NCI-H748 (cell line): ENCODE data around the gene RAI1.
A peak's percentile ranks its signal among the peaks of the same experiment; 100 is the strongest.
"Not testable (repeated sequence)": the region's sequence is repeated elsewhere in the genome, so short reads cannot be mapped to it uniquely, and the experiment has no call there.

Experiments used
- DNase-seq: peaks from one replicate; lab custom pipeline; 2025; ENCODE audit not compliant: unreplicated experiment; lab: John Stamatoyannopoulos, UW

RAI1 gene

DNA sequence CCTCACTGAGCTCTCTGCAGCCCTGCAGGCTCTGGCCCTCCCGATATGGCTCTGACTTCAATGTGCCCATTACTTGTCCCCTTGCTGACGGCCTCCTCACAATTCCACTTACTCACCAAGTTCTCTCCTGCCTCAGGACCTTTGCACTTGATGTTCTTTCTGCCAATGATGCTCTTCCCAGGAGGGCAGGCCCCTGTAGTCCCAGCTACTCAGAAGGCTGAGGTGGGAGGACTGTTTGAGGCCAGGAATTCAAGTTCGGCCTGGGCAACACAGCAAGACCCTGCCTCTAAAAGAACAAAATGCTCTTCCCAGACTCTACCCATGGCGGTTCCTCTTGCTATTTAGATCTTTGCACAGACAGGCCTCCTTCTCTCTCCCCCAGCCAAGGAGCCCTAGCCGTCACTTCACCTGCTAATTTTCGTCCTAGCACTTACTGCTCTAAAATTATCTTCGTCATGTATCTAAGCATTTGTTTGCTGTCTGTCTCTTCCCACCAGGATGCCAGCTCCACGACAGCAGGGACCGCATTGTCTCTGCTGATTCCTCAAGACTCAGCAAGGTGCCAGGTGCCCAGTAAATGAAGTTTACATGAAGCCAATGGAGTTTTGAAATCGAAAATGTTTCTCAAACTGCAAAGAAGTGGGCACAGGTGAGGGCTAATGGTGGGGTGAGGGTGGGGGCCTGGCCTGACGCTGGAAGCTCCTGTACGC, 626 bp upstream of the RAI1 start:
- DNase-seq: no peak

DNA sequence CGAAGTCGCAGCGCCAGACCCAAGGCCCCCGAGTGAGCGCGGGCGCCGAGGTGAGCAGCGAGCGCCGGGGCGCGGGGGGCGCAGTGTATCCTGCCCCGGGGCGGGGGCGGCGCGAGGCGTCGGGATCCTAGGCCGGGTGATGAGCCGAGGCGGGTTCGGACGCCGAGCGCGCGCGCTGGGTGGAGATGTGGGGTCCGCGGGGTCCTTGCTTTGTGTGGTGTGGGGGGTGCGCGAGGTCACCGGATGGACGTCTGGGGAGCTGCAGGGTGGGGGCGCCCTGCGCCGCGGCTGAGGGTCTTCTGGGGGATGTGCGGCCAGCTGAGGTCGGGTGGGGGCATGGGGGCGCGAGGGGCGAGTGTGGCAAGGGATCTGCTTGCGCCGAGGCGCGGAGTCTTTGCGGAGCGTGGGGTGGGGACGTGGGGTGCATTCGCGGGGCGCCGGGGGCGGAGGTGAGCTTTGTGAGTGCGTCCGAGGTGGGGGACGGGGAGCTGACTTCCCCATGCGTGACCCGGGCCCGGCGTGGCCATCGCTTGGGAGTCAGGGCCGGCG, 560 bp downstream of the RAI1 start:
- DNase-seq: peak; percentile 77

- DNase-seq: peak; percentile 62
These were observed 1.1 kb downstream of the RAI1 start for GRCh38 chr17:17682293-17682736.

GRCh38 chr17:17682737-17683680, 1.8 kb downstream of the RAI1 start:
- DNase-seq: peak; percentile 74

GRCh38 chr17:17683710-17684365, 2.6 kb downstream of the RAI1 start:
- DNase-seq: no peak

DNA sequence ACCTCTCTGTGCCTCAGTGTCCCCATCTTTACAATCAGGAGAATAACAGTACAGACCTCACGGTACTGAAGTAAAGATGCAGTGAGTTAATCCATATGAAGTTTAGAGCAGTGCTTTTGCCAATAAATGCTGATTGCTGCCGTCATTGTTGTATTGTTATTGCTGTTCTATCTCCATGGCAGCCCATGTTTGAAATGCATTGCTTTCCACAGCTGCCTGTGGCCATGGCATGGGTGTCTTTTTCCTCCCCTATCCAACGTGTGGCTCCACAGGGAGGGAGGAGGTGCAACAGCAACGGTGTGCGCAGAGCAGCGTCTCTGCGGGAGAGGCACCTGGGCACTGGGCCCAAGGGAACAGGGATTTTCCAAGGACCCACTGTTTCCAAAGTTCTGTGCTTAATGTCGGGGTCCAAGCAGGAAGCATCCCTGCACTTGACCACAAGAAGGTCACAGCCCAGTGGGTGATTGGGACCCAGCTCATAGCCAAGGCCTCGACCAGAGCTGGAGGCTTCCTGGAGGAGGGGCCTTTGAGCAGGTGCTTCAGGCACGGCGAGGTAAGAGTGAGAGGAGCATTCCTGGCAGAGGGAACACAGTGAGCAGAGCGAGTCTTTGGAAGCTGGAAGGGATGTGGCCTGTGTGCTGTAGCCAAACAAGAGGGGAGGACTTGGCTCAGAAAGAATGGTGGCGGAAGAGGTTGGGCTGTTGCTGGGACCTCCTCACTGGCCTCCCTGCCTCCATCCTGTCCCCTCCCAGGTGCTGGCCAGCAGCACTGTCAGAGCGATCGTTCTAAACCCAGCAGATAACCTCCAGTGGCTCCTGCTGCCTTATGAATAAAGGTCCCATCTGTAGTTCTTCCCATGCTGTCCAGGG, 3.9 kb downstream of the RAI1 start:
- peak; percentile 33 for DNase-seq

DNA sequence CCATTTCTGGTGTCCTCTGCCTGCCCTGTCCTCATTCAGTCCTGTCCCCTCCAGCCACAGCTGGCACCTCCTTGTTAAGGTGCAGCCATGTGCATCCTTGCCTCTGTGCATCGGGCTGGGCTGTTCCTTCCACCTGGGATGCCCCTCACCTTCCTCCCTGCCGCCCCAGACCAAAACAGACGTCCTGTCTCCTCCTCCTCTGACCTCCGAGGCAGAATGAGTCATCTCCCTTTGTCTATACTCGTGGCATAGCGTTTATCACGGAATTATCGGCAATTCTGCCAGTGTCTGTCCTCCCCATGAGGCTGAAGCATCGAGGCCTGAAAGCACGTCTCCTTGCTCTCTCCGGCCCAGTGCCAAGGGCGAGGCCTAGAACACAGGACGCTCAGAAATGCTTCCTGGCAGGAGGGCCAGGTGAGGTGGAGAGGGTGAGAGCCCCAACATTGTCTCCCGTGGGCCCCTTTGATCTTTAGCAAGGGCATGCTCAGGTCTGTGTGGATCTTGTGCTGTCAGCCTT, 4.6 kb downstream of the RAI1 start:
- peak; percentile 59 for DNase-seq

GRCh38 chr17:17689312-17689711, 8.1 kb downstream of the RAI1 start:
- DNase-seq: no peak

- not testable (repeated sequence) for DNase-seq
These were observed 9.0 kb downstream of the RAI1 start for GRCh38 chr17:17690233-17690632.

GRCh38 chr17:17691468-17692263, 10.4 kb downstream of the RAI1 start:
- no peak for DNase-seq

DNA sequence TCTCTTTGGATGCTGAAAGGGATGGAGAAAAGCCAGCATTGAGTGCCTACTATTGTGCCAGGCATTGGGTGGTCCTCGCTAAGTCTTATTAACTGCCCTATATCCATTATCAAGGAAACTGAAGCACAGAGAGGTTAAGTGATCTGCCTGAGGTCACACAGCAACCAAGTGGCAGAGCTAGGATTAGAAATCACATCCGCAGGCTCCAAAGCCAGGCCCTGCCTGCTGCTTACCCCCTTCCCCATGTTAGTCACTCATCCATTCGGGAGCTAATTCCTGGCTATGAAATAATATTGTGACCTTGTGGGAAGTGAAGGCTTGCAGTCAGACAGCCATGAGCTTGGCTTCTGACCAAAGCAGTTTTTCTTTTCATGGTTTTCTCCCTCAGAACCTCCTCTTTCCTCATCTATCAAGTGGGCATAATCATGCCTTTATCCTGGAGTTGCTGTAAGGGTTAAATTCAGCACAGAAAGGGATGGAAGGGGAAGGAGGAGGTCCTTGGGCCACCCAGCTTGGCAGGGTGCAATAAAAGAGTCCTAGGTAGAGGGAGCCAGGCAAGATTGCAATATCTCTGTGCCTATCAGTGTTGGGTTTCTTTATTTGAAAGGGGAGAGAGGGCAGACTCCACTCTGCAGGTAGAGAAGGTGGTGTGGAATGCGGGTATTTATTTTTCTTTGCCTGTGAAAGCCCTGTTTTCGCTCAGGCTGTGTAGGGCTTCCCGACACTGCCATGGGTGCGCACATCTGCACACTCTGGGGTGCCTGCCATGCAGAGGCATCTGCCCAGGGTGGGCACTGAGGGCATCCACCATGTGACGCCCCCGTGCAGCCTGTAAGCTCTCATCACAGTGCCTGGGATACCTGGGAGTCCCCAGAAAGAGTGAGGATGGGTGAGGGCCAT, 11.3 kb downstream of the RAI1 start:
- no peak for DNase-seq

- DNase-seq: peak; percentile 95
These were observed 12.3 kb downstream of the RAI1 start for GRCh38 chr17:17693253-17694168.

GRCh38 chr17:17694169-17695081, 13.2 kb downstream of the RAI1 start:
- DNase-seq: peak; percentile 91

DNA sequence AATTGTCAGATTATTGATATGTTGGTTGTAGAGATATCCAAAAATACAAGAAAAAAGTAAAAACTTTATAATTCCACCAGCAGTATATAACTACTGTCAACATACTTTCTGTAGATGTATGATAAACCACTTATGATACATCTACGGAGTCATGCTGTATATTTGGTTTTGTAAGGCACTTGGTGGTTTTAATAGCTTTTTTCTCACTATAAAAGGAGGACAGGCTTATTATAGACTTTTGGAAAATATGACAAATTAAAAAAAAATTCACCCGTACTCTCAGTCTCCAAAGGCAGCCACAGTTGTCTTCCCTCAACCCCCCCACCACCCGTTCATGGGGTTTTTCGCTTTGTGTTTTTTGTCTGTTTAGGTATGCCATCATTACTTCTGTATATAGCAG, 14.8 kb downstream of the RAI1 start:
- DNase-seq: no peak

DNA sequence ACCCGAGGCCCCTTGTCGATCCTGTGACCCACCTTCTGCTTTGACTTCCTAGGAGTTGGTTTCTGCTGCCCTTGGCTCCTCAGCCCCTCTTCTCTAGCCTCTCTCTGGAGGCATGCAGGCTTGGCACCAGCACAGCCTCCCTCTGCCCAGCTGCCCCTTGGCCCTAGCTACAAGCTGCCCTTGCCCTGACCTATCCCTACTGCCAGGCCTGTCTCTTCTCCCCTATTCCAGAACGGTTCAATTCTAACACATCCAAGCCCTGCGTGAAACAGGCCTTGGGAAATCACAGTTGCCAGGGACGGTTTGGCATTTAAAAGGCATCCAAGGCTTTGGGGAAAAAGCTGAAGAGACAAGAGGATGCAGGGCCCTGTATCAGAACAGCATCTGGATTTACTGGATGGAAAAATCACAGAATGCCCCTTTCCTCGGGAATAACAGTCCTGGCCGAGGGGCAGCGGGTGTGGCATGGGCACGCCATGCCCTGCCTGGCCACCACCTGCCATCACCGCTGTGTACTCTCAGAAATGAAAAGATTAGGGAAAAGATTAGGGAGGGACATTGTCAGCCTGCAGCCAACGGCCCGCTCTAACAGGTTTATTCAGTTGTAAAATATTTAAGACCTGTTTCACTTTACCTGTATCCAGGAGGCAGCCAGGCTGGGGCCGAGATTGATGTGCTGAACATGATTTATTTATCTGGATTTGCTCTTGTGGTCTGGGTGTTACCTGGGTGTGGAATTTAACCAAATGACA, 15.8 kb downstream of the RAI1 start:
- DNase-seq: peak; percentile 57
